ENCODE data around the gene ELOVL6.

DNA sequence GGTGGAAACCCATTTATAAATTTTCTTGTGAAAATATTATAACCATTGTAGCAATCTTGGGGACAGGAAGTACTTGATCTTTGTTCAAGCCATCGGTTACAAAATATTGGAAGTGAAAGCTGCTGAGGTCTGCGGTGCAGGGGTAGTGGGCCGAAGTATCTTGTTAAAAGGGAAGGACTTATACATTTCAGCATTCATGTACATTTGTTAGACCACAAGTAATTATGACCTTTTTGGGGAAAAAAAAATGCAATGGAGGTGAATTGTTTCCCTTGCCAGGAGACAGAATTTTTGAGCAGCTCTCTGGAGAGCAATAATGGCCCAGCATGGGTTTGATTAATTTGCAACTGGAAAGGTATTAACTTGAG is 164.4 kb downstream of the ELOVL6 start:
- TF ChIP-seq EP300 (IDR thresholded peaks at IDR 0.05), result no peak
- TF ChIP-seq CTCF (IDR thresholded peaks at IDR 0.05), result no peak
- no peak for TF ChIP-seq POLR2A (IDR thresholded peaks at IDR 0.05)
